Endothelial cell of umbilical vein (primary cell): ENCODE measurements around the gene MT1H. TPM values are rescaled to one million over a fixed set of nuclear protein-coding genes. Genes with fewer than 3 reads are reported as not detected.

Source experiments
- BruUV-seq: library from RNA; stranded (reverse); fragments of 400-500 nt; replicated peaks from 2 replicates; lab custom pipeline; 2021; lab: Mats Ljungman, UMichigan
- CTCF ChIA-PET: fragments of 300-600, 350-600 bp; sonication (Branson Sonifier 250); formaldehyde crosslinking; loops from one replicate; lab custom pipeline; 2021; ENCODE audit warnings: antibody characterized with exemption, inconsistent platforms; lab: Charles Lee
- POLR2A ChIA-PET: fragments of 300-600, 350-600 bp; sonication (Branson Sonifier 250); formaldehyde crosslinking; loops from one replicate; lab custom pipeline; 2021; ENCODE audit warnings: antibody characterized with exemption, inconsistent platforms; lab: Charles Lee
- DNase-seq: peaks from one replicate; pipeline ENCODE4 v3.0.0-alpha.2; 2011; ENCODE audit warnings: low read depth, low spot score
- FAIRE-seq: peaks from 2 replicates; lab custom pipeline; 2011; peaks lifted over from hg19 to GRCh38; lab: Jason Lieb, UNC
- H2AFZ ChIP-seq: 2 replicates; pipeline ENCODE4 v1.6.0; 2012; ENCODE audit warnings: low read depth, low read length, control low read depth, inconsistent platforms
- H3K27ac ChIP-seq: 2 replicates; pipeline ENCODE4 v1.5.1; 2011; ENCODE audit warnings: low read depth, mild to moderate bottlenecking, control low read depth, low read length, moderate library complexity; ENCODE audit not compliant: insufficient read depth
- H3K27me3 ChIP-seq, 2 experiments: 2 replicates each; pipeline versions ENCODE4 v1.6.0 to v1.6.1; 2011; ENCODE audit warnings: low read length in 2 of 2, mixed read lengths in 1 of 2; ENCODE audit not compliant: control insufficient read depth in 2 of 2, insufficient read depth in 2 of 2
- H3K36me3 ChIP-seq, 2 experiments: 2 replicates in 1 of 2; 3 replicates in 1 of 2; pipeline ENCODE4 v1.5.1; 2011; ENCODE audit warnings: low read length in 2 of 2, mild to moderate bottlenecking in 1 of 2, moderate library complexity in 1 of 2; ENCODE audit not compliant: control insufficient read depth in 2 of 2, insufficient read depth in 2 of 2; ENCODE audit errors: extremely low read depth in 1 of 2
- H3K4me1 ChIP-seq: 3 replicates; pipeline ENCODE4 v1.5.1; 2011; ENCODE audit warnings: mild to moderate bottlenecking, low read length; ENCODE audit not compliant: control insufficient read depth, insufficient read depth; ENCODE audit errors: extremely low read depth
- H3K4me2 ChIP-seq: 2 replicates; pipeline ENCODE4 v1.6.1; 2011; ENCODE audit warnings: low read length, control low read depth, mixed read lengths; ENCODE audit not compliant: insufficient read depth
- H3K4me3 ChIP-seq, 3 experiments: fragments of 200-600 bp in 1 of 3; sonication (generic), shearing (Covaris generic) in 1 of 3; replicated peaks in 1 of 3; 2 replicates each; pipeline ENCODE4 v1.5.1; 2011 to 2016; ENCODE audit warnings: control low read depth in 3 of 3, low read length in 3 of 3, mild to moderate bottlenecking in 2 of 3, inconsistent platforms in 1 of 3, low read depth in 1 of 3, moderate library complexity in 1 of 3; ENCODE audit not compliant: insufficient read depth in 1 of 3
- H3K79me2 ChIP-seq: 2 replicates; pipeline ENCODE4 v1.6.0; 2012; ENCODE audit warnings: low read length, inconsistent platforms; ENCODE audit not compliant: control insufficient read depth, insufficient read depth
- H3K9ac ChIP-seq: replicated peaks from 2 replicates; pipeline ENCODE3; 2011; ENCODE audit warnings: low read length, control low read depth; ENCODE audit not compliant: insufficient read depth; ENCODE audit errors: extremely low read depth
- H3K9me1 ChIP-seq: replicated peaks from 3 replicates; pipeline ENCODE4 v1.6.0; 2011; ENCODE audit warnings: mild to moderate bottlenecking, low read length; ENCODE audit not compliant: control insufficient read depth, insufficient read depth; ENCODE audit errors: extremely low read depth
- H3K9me3 ChIP-seq: replicated peaks from 2 replicates; pipeline ENCODE4 v1.5.1; 2012; ENCODE audit warnings: low read length, inconsistent platforms; ENCODE audit not compliant: control insufficient read depth, insufficient read depth
- H4K20me1 ChIP-seq: replicated peaks from 2 replicates; pipeline ENCODE3; 2011; ENCODE audit warnings: mild to moderate bottlenecking, low read length; ENCODE audit not compliant: control insufficient read depth, insufficient read depth; ENCODE audit errors: extremely low read depth
- CTCF ChIP-seq, 2 donors: IDR thresholded peaks; 1 replicate in 1 of 2; 2 replicates in 1 of 2; pipeline ENCODE4 v1.5.1; 2011; ENCODE audit warnings: low read length in 2 of 2, mild to moderate bottlenecking in 2 of 2, moderate library complexity in 2 of 2, control low read depth in 1 of 2, inconsistent platforms in 1 of 2, low read depth in 1 of 2; ENCODE audit not compliant: insufficient read depth in 1 of 2; ENCODE audit errors: extremely low read depth in 1 of 2
- EZH2 ChIP-seq: IDR thresholded peaks from 2 replicates; pipeline ENCODE4 v1.6.1; 2012; ENCODE audit warnings: borderline replicate concordance, low read depth, mild to moderate bottlenecking, moderate library complexity, low read length, inconsistent platforms; ENCODE audit not compliant: severe bottlenecking
- FOS ChIP-seq: IDR thresholded peaks from 2 replicates; pipeline ENCODE4 v1.6.1; 2011; ENCODE audit warnings: mild to moderate bottlenecking, low read length, moderate library complexity, borderline replicate concordance; ENCODE audit not compliant: insufficient read depth
- GATA2 ChIP-seq: IDR thresholded peaks from 2 replicates; pipeline ENCODE4 v1.7.0; 2011; ENCODE audit warnings: low read depth, mild to moderate bottlenecking, moderate library complexity, mixed read lengths, low read length; ENCODE audit not compliant: insufficient read length, insufficient read depth
- JUN ChIP-seq: IDR thresholded peaks from 2 replicates; pipeline ENCODE4 v1.6.1; 2011; ENCODE audit warnings: borderline replicate concordance, low read depth; ENCODE audit not compliant: insufficient read length, insufficient read depth
- MYC ChIP-seq: IDR thresholded peaks from one replicate; pipeline ENCODE4 v1.6.1; 2011; ENCODE audit warnings: mild to moderate bottlenecking, low read depth, low read length
- POLR2A ChIP-seq: IDR thresholded peaks from 2 replicates; pipeline ENCODE4 v1.6.1; 2012; ENCODE audit warnings: low read depth, mild to moderate bottlenecking, control low read depth, low read length
- POLR2AphosphoS5 ChIP-seq: IDR thresholded peaks from 2 replicates; pipeline ENCODE4 v1.6.1; 2012; ENCODE audit warnings: low read depth, mild to moderate bottlenecking, control low read depth, low read length, moderate library complexity; ENCODE audit not compliant: insufficient read depth
- dilution Hi-C: fragments of 300-500 bp; cut with MboI; formaldehyde crosslinking; loops from one replicate; pipeline ENCODE4 v1.15.0; 2019; ENCODE audit warnings: low sequenced_read_pairs; ENCODE audit not compliant: extremely low pct_ligation_motif_present
- intact Hi-C: fragments of 100-400 bp; cut with micrococcal nuclease; formaldehyde crosslinking; loops from one replicate; pipeline ENCODE4 v1.10.0; 2022
- polyA plus RNA-seq, 4 experiments: library from polyadenylated mRNA; depleted of rRNA in 3 of 4; stranded (reverse) in 3 of 4; unstranded in 1 of 4; fragments of >200 nt; gene quantifications; 2 replicates each; pipeline versions ENCODE4 v1.2.1 to v1.2.3, GENCODE V29; 2011 to 2012; ENCODE audit warnings: missing spikeins in 1 of 4
- total RNA-seq: library from RNA; stranded (reverse); gene quantifications from 2 replicates; pipeline ENCODE4 v1.2.3, GENCODE V29; 2021
- TF ChIP-seq, protein P1 (sequence below): IDR thresholded peaks from 2 replicates; pipeline ENCODE4 v1.6.1; 2011; ENCODE audit not compliant: insufficient read depth, insufficient read length

MT1H gene
- total and polyA plus RNA-seq, 2 donors (not counting 3 experiments of a cell fraction or from before 2014, with no cell fraction given), result not detected

GRCh38 chr16:56653218-56653617, 16.4 kb upstream of the MT1H start:
- no TSS peak for BruUV-seq
- Histone ChIP-seq H3K79me2 (no peaks in the 10 kb centered on the region), H3K36me3 (no peaks in the 10 kb centered on the region), H3K9ac (no peak overlapping the region), H3K27me3 (peaks cover 16 to 20% of the 10 kb centered on the region in 2 experiments), H3K4me3 (no peak overlapping the region), H3K27ac (no peak overlapping the region), H3K4me1 (peaks cover 4% of the 10 kb centered on the region), H3K9me1 (no peaks in the 10 kb centered on the region), H3K4me2 (no peak overlapping the region), H4K20me1 (no peaks in the 10 kb centered on the region), H3K9me3 (no peaks in the 10 kb centered on the region), H2AFZ (no peak overlapping the region)
- no peak for FAIRE-seq
- no peak for DNase-seq
- intact Hi-C loops, result no loop called here
- dilution Hi-C loops, result no loop called here
- TF ChIP-seq FOS (no peak), POLR2AphosphoS5 (no peak), JUN (no peak), MYC (no peak), EZH2 (no peak), POLR2A (no peak), CTCF (IDR thresholded peaks at IDR 0.05; ENCODE audit: extremely low read depth in 1 of 2, insufficient read depth in 1 of 2, low read depth in 1 of 2, low read length in 2 of 2) (no peak), GATA2 (no peak)
- TF ChIP-seq, protein P1, sequence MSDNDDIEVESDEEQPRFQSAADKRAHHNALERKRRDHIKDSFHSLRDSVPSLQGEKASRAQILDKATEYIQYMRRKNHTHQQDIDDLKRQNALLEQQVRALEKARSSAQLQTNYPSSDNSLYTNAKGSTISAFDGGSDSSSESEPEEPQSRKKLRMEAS, result no peak
- ChIA-PET POLR2A (no interaction called here), CTCF (no interaction called here)
